ENCODE data around the gene FOXS1. TPM values are rescaled to one million over a fixed set of nuclear protein-coding genes. Genes with fewer than 3 reads are reported as not detected.
A peak's percentile ranks its signal among the peaks of the same experiment; 100 is the strongest.

Gene FOXS1
- total and polyA plus RNA-seq, 4 donors = 1.4 to 3.2 (median 2.5) TPM

- ATAC-seq (ENCODE audit: insufficient read depth, low FRiP score) (no peak), DNase-seq (no peak)
- 64 to 80% methylated on average over 12 of the region's 12 CpGs for WGBS, 2 donors
- Histone ChIP-seq H3K27ac (ENCODE audit: low read depth in 1 of 2, low read length in 1 of 2) (no peak overlapping the region), H3K36me3 (ENCODE audit: control insufficient read depth in 4 of 4, insufficient read depth in 4 of 4, low read length in 4 of 4) (peaks cover 0 to 6% (median 0%) of the 10 kb centered on the region in 4 donors), H3K9ac (ENCODE audit: insufficient read depth in 1 of 2, low read length in 2 of 2) (no peak overlapping the region), H3K9me3 (ENCODE audit: control insufficient read depth in 4 of 4, insufficient read depth in 3 of 4, low read length in 3 of 4) (no peaks in the 10 kb centered on the region), H3K27me3 (ENCODE audit: control insufficient read depth in 3 of 3, insufficient read depth in 3 of 3, low read length in 2 of 3) (no peaks in the 10 kb centered on the region), H3K4me1 (ENCODE audit: control insufficient read depth in 5 of 5, insufficient read depth in 5 of 5, low read length in 5 of 5) (peaks cover 0 to 18% (median 5%) of the 10 kb centered on the region in 5 donors), H3K4me3 (no peak overlapping the region)
- no peak for TF ChIP-seq CTCF (IDR thresholded peaks at IDR 0.05; ENCODE audit: control extremely low read depth, extremely low read depth)
These were observed 23.7 kb upstream of the FOXS1 start for GRCh38 chr20:31868853-31869672.

GRCh38 chr20:31866221-31866620 lies 20.8 kb upstream of the FOXS1 start:
- 75 to 85% methylated on average over 3 of the region's 3 CpGs for WGBS, 2 donors
- H3K36me3 ChIP-seq (ENCODE audit: control insufficient read depth in 4 of 4, insufficient read depth in 4 of 4, low read length in 4 of 4) = peaks cover 0 to 6% (median 0%) of the 10 kb centered on the region in 4 donors
- H3K9ac ChIP-seq (ENCODE audit: insufficient read depth in 1 of 2, low read length in 2 of 2) = no peak overlapping the region
- H3K27ac ChIP-seq (ENCODE audit: low read depth in 1 of 2, low read length in 1 of 2) = no peak overlapping the region
- H3K4me1 ChIP-seq (ENCODE audit: control insufficient read depth in 5 of 5, insufficient read depth in 5 of 5, low read length in 5 of 5) = peaks cover 0 to 16% (median 5%) of the 10 kb centered on the region in 5 donors
- TF ChIP-seq CTCF (IDR thresholded peaks at IDR 0.05; ENCODE audit: control extremely low read depth, extremely low read depth) = no peak
- H3K4me3 ChIP-seq = no peak overlapping the region
- ATAC-seq (ENCODE audit: insufficient read depth, low FRiP score) (no peak), DNase-seq (no peak)
- no peaks in the 10 kb centered on the region for H3K27me3 ChIP-seq (ENCODE audit: control insufficient read depth in 3 of 3, insufficient read depth in 3 of 3, low read length in 2 of 3)
- H3K9me3 ChIP-seq (ENCODE audit: control insufficient read depth in 4 of 4, insufficient read depth in 3 of 4, low read length in 3 of 4) = no peaks in the 10 kb centered on the region

GRCh38 chr20:31864521-31865400 lies 19.4 kb upstream of the FOXS1 start:
- DNase-seq = peak in 1 of 3 donors; percentile 4
- H3K27ac ChIP-seq (ENCODE audit: low read depth in 1 of 2, low read length in 1 of 2) = no peak overlapping the region
- WGBS, 2 donors = 78 to 85% methylated on average over 12 of the region's 12 CpGs

More at GRCh38 chr20:31864521-31865400, 19.4 kb upstream of the FOXS1 start:
- Histone ChIP-seq H3K9me3 (ENCODE audit: control insufficient read depth in 4 of 4, insufficient read depth in 3 of 4, low read length in 3 of 4) (no peaks in the 10 kb centered on the region), H3K9ac (ENCODE audit: insufficient read depth in 1 of 2, low read length in 2 of 2) (no peak overlapping the region), H3K4me3 (no peak overlapping the region), H3K27me3 (ENCODE audit: control insufficient read depth in 3 of 3, insufficient read depth in 3 of 3, low read length in 2 of 3) (peaks cover 0 to 3% (median 0%) of the 10 kb centered on the region in 3 donors), H3K4me1 (ENCODE audit: control insufficient read depth in 5 of 5, insufficient read depth in 5 of 5, low read length in 5 of 5) (peaks cover 0 to 22% (median 8%) of the 10 kb centered on the region in 5 donors), H3K36me3 (ENCODE audit: control insufficient read depth in 4 of 4, insufficient read depth in 4 of 4, low read length in 4 of 4) (peaks cover 0 to 6% (median 0%) of the 10 kb centered on the region in 4 donors)
- ATAC-seq (ENCODE audit: insufficient read depth, low FRiP score) = no peak
- TF ChIP-seq CTCF (IDR thresholded peaks at IDR 0.05; ENCODE audit: control extremely low read depth, extremely low read depth) = no peak

Measured in lung (tissue), 12 donors.